H9 (cell line): ENCODE measurements around the gene ISYNA1. TPM values are rescaled to one million over a fixed set of nuclear protein-coding genes. Genes with fewer than 3 reads are reported as not detected.

Experiments used
- DNase-seq: peaks from one replicate; pipeline ENCODE4 v3.0.0-alpha.2; 2017
- H2AFZ ChIP-seq: one replicate; pipeline ENCODE4 v1.6.1; 2013; ENCODE audit warnings: mild to moderate bottlenecking, low read length, control low read depth, moderate library complexity
- H2AK5ac ChIP-seq: 2 replicates; pipeline ENCODE4 v1.6.1; 2013; ENCODE audit warnings: low read length, control low read depth, mixed read lengths; ENCODE audit not compliant: insufficient read length
- H2BK120ac ChIP-seq: one replicate; pipeline ENCODE4 v1.6.1; 2013; ENCODE audit warnings: low read depth, mild to moderate bottlenecking, low read length, control low read depth, inconsistent platforms; ENCODE audit not compliant: poor library complexity, severe bottlenecking
- H2BK12ac ChIP-seq: 2 replicates; pipeline ENCODE4 v1.6.1; 2013; ENCODE audit warnings: low read length, control low read depth, mixed read lengths, low read depth; ENCODE audit not compliant: insufficient read length
- H2BK15ac ChIP-seq: 2 replicates; pipeline ENCODE4 v1.6.1; 2013; ENCODE audit warnings: low read depth, low read length, control low read depth
- H2BK20ac ChIP-seq: one replicate; pipeline ENCODE4 v1.6.1; 2013; ENCODE audit warnings: low read depth, mild to moderate bottlenecking, low read length, control low read depth, inconsistent platforms; ENCODE audit not compliant: poor library complexity, severe bottlenecking
- H2BK5ac ChIP-seq: 2 replicates; pipeline ENCODE4 v1.6.1; 2013; ENCODE audit warnings: low read length, control low read depth, mixed read lengths; ENCODE audit not compliant: insufficient read length
- H3K14ac ChIP-seq: 2 replicates; pipeline ENCODE4 v1.6.1; 2013; ENCODE audit warnings: low read length, control low read depth; ENCODE audit not compliant: insufficient read depth
- H3K18ac ChIP-seq: 2 replicates; pipeline ENCODE4 v1.6.1; 2013; ENCODE audit warnings: low read depth, mild to moderate bottlenecking, mixed read lengths, low read length, control low read depth; ENCODE audit not compliant: insufficient read length
- H3K23ac ChIP-seq: 2 replicates; pipeline ENCODE4 v1.6.1; 2013; ENCODE audit warnings: low read length, control low read depth, mixed read lengths, low read depth; ENCODE audit not compliant: insufficient read length
- H3K23me2 ChIP-seq: 2 replicates; pipeline ENCODE4 v1.6.1; 2013; ENCODE audit warnings: low read depth, mild to moderate bottlenecking, mixed read lengths, low read length, control low read depth; ENCODE audit not compliant: insufficient read length, poor library complexity, severe bottlenecking
- H3K27ac ChIP-seq: 2 replicates; pipeline ENCODE4 v1.5.1; 2013; ENCODE audit warnings: low read length, control low read depth, mixed read lengths, low read depth; ENCODE audit not compliant: insufficient read length
- H3K27me3 ChIP-seq: 2 replicates; pipeline ENCODE4 v1.6.1; 2013; ENCODE audit warnings: low read length, control low read depth, inconsistent platforms; ENCODE audit not compliant: insufficient read depth
- H3K4ac ChIP-seq: 2 replicates; pipeline ENCODE4 v1.6.1; 2013; ENCODE audit warnings: low read depth, mild to moderate bottlenecking, control low read depth, inconsistent platforms, low read length, moderate library complexity
- H3K4me1 ChIP-seq: 2 replicates; pipeline ENCODE4 v1.6.1; 2013; ENCODE audit warnings: low read length, control low read depth, inconsistent platforms; ENCODE audit not compliant: insufficient read depth
- H3K4me2 ChIP-seq: 2 replicates; pipeline ENCODE4 v1.6.1; 2013; ENCODE audit warnings: low read length, control low read depth, mixed read lengths; ENCODE audit not compliant: insufficient read length, insufficient read depth
- H3K56ac ChIP-seq: 2 replicates; pipeline ENCODE4 v1.6.1; 2013; ENCODE audit warnings: low read depth, mild to moderate bottlenecking, mixed read lengths, low read length, control low read depth; ENCODE audit not compliant: insufficient read length
- H3K79me1 ChIP-seq: 2 replicates; pipeline ENCODE4 v1.6.1; 2013; ENCODE audit warnings: low read depth, mild to moderate bottlenecking, moderate library complexity, low read length, control low read depth, inconsistent platforms; ENCODE audit not compliant: insufficient read depth, poor library complexity, severe bottlenecking
- H3K79me2 ChIP-seq: 2 replicates; pipeline ENCODE4 v1.6.1; 2013; ENCODE audit warnings: low read length, control low read depth, inconsistent platforms; ENCODE audit not compliant: insufficient read depth
- H3K9ac ChIP-seq: 2 replicates; pipeline ENCODE4 v1.6.1; 2013; ENCODE audit warnings: low read length, control low read depth, mixed read lengths; ENCODE audit not compliant: insufficient read length; ENCODE audit errors: extremely low read depth
- H3K9me3 ChIP-seq: one replicate; pipeline ENCODE4 v1.6.1; 2013; ENCODE audit warnings: low read depth, low read length, inconsistent platforms; ENCODE audit not compliant: control insufficient read depth
- H3T11ph ChIP-seq: one replicate; pipeline ENCODE4 v1.6.1; 2013; ENCODE audit warnings: mild to moderate bottlenecking, low read length, control low read depth, inconsistent platforms
- H4K20me1 ChIP-seq: one replicate; pipeline ENCODE4 v1.6.1; 2013; ENCODE audit not compliant: control insufficient read depth, insufficient read length, insufficient read depth
- H4K5ac ChIP-seq: 2 replicates; pipeline ENCODE4 v1.6.1; 2013; ENCODE audit warnings: low read depth, mild to moderate bottlenecking, mixed read lengths, low read length, control low read depth; ENCODE audit not compliant: insufficient read length
- H4K8ac ChIP-seq: replicated peaks from 2 replicates; pipeline ENCODE4 v1.6.1; 2013; ENCODE audit warnings: low read length, control low read depth, mixed read lengths, low read depth; ENCODE audit not compliant: insufficient read length
- H4K91ac ChIP-seq: 2 replicates; pipeline ENCODE4 v1.6.1; 2013; ENCODE audit warnings: low read depth, mild to moderate bottlenecking, moderate library complexity, mixed read lengths, low read length, control low read depth; ENCODE audit not compliant: insufficient read length
- H3K27ac Mint-ChIP-seq, 3 experiments: 2 replicates in 2 of 3; 3 replicates in 1 of 3; pipeline ENCODE4 v1.8.0; 2020 to 2021; ENCODE audit warnings: mixed read lengths in 3 of 3, mild to moderate bottlenecking in 1 of 3, moderate library complexity in 1 of 3
- H3K27me3 Mint-ChIP-seq: 2 replicates; pipeline ENCODE4 v1.8.0; 2021; ENCODE audit warnings: low read depth, mild to moderate bottlenecking, moderate library complexity, mixed read lengths
- H3K36me3 Mint-ChIP-seq, 3 experiments: 2 replicates in 2 of 3; 3 replicates in 1 of 3; pipeline ENCODE4 v1.8.0; 2020 to 2021; ENCODE audit warnings: low read depth in 3 of 3, mixed read lengths in 3 of 3; ENCODE audit not compliant: insufficient read depth in 1 of 3
- H3K4me1 Mint-ChIP-seq, 2 experiments: 2 replicates each; pipeline ENCODE4 v1.8.0; 2020; ENCODE audit warnings: mixed read lengths in 2 of 2
- H3K4me3 Mint-ChIP-seq, 2 experiments: 2 replicates in 1 of 2; 3 replicates in 1 of 2; pipeline ENCODE4 v1.8.0; 2020 to 2021; ENCODE audit warnings: mild to moderate bottlenecking in 2 of 2, mixed read lengths in 2 of 2, moderate library complexity in 1 of 2
- H3K9me3 Mint-ChIP-seq, 2 experiments: 2 replicates in 1 of 2; 3 replicates in 1 of 2; pipeline ENCODE4 v1.8.0; 2020; ENCODE audit warnings: mild to moderate bottlenecking in 2 of 2, mixed read lengths in 2 of 2, moderate library complexity in 1 of 2
- CTCF ChIP-seq: fragments of 200-600 bp; sonication (generic); conservative IDR thresholded peaks from 3 replicates; pipeline ENCODE4 v1.8.0; 2021; ENCODE audit warnings: antibody characterized with exemption, mild to moderate bottlenecking
- WGBS: extraction: QIAGEN DNeasy Blood & Tissue Kit; methylation state at CpG from one replicate; pipeline ENCODE4 v1.1.7; 2013; ENCODE audit warnings: missing lambda C conversion rate, low lambda C conversion rate, mixed read lengths; ENCODE audit not compliant: insufficient read length; ENCODE audit errors: extremely low coverage; 5-methylcytosine and 5-hydroxymethylcytosine counted together
- total RNA-seq: library from RNA; stranded (reverse); gene quantifications from 2 replicates; pipeline ENCODE4 v1.2.1, GENCODE V29; 2021

ISYNA1 gene
- total RNA-seq, 1 experiment from 2014 or later: 241 TPM

GRCh38 chr19:18434411-18435175 lies 3.3 kb downstream of the ISYNA1 start:
- H2BK12ac ChIP-seq: no peak overlapping the region
- no peak overlapping the region for H3K9ac ChIP-seq
- no peak overlapping the region for H4K5ac ChIP-seq
- peaks cover 6% of the 10 kb centered on the region; the same call in 1 of the 2 replicates for H3K4me1 ChIP-seq
- Mint-ChIP-seq H3K4me3 (peak overlapping the region; percentile 63 to 73), H3K9me3 (no peaks in the 10 kb centered on the region; a peak in 1 of 5 replicates), H3K27me3 (peaks cover 2% of the 10 kb centered on the region), H3K4me1 (peaks cover 29 to 37% of the 10 kb centered on the region in 2 experiments), H3K27ac (no peak overlapping the region), H3K36me3 (peaks cover 2 to 21% (median 19%) of the 10 kb centered on the region in 3 experiments; a peak in 6 of 7 replicates)
- no peaks in the 10 kb centered on the region for H3K9me3 ChIP-seq
- no peaks in the 10 kb centered on the region for H3K27me3 ChIP-seq
- H3K23me2 ChIP-seq: peaks cover 16% of the 10 kb centered on the region
- H3K27ac ChIP-seq: no peak overlapping the region
- no peak for TF ChIP-seq CTCF
- peaks cover 3% of the 10 kb centered on the region for H4K20me1 ChIP-seq
- H2BK15ac ChIP-seq: no peak overlapping the region
- H2BK120ac ChIP-seq: no peak overlapping the region
- no peak overlapping the region for H3K18ac ChIP-seq
- no peak for DNase-seq
- no peak overlapping the region for H3T11ph ChIP-seq
- H4K8ac ChIP-seq: no peak overlapping the region
- no peaks in the 10 kb centered on the region for H3K79me1 ChIP-seq
- no peak overlapping the region for H3K4me2 ChIP-seq
- H2BK20ac ChIP-seq: no peak overlapping the region
- no peak overlapping the region for H3K14ac ChIP-seq
- no peak overlapping the region for H2AFZ ChIP-seq
- no peak overlapping the region for H3K23ac ChIP-seq
- H3K79me2 ChIP-seq: no peaks in the 10 kb centered on the region
- H2BK5ac ChIP-seq: no peak overlapping the region
- H4K91ac ChIP-seq: no peak overlapping the region
- H3K56ac ChIP-seq: no peak overlapping the region
- H3K4ac ChIP-seq: no peak overlapping the region
- WGBS: no CpG with 5 or more reads among the region's 21 CpGs
- H2AK5ac ChIP-seq: no peak overlapping the region
